ENCODE measurements around the gene NDUFB4.

The NDUFB4 gene

DNA sequence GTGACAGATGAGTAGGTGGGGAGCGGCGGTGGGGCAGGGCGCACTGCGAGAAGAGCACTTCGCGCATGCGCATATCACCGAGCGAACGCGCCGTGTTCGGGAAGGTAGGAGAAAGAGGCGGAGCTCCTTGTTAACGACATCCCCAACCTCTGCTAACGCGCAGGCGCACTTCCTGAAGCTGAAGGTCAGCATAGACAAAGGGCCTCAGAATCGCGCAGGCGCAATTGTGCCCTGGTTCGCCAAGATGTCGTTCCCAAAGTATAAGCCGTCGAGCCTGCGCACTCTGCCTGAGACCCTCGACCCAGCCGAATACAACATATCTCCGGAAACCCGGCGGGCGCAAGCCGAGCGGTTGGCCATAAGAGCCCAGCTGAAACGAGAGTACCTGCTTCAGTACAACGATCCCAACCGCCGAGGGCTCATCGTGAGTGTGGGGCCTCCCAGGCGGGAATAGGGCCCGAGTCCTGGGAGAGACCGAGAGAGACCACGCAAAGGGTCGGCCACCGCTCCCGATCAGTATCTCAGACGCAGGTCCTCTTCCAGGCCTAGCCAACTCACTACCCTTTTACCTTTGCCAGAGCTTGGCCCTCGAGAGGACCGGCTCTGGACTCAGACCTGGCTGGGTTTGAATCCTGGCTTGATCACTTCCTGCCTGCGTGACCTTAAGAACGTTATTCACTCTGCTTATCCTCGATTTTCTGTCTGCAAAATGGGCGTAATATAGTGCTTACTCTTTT is at the start of gene NDUFB4:
NDUFB4 (plus strand) TSS at position 221 of the 737 bp plus-strand sequence; CDS start at position 245, 24 bp downstream.
- peak within 1 kb of the TSS; percentile 89 to 99 (median 99) for H3K9ac ChIP-seq (ENCODE audit: low read length in 5 of 5)
- H3K4me3 ChIP-seq (ENCODE audit: low read depth in 1 of 5, low read length in 5 of 5): peak within 1 kb of the TSS; percentile 84 to 93 (median 89)
- H3K27ac ChIP-seq (ENCODE audit: low read depth, low read length): peak within 1 kb of the TSS; percentile 95
- H3K36me3 ChIP-seq (ENCODE audit: control insufficient read depth in 5 of 5, insufficient read depth in 5 of 5, low read length in 5 of 5): peaks cover 6 to 24% (median 12%) of the 10 kb centered on the region in 5 donors
- no peaks in the 10 kb centered on the region for H3K9me3 ChIP-seq (ENCODE audit: control insufficient read depth in 5 of 5, low read length in 5 of 5)
- no peaks in the 10 kb centered on the region for H3K27me3 ChIP-seq (ENCODE audit: control insufficient read depth in 5 of 5, insufficient read depth in 4 of 5, low read length in 5 of 5)
- peaks cover 5 to 40% (median 34%) of the 10 kb centered on the region in 5 donors for H3K4me1 ChIP-seq (ENCODE audit: control insufficient read depth in 5 of 5, insufficient read depth in 5 of 5, low read length in 5 of 5)

- Histone ChIP-seq H3K27ac (ENCODE audit: low read depth, low read length) (no peak overlapping the region), H3K4me1 (ENCODE audit: control insufficient read depth in 5 of 5, insufficient read depth in 5 of 5, low read length in 5 of 5) (peaks cover 0 to 20% (median 13%) of the 10 kb centered on the region in 5 donors), H3K36me3 (ENCODE audit: control insufficient read depth in 5 of 5, insufficient read depth in 5 of 5, low read length in 5 of 5) (no peaks in the 10 kb centered on the region), H3K4me3 (ENCODE audit: low read depth in 1 of 5, low read length in 5 of 5) (no peak overlapping the region), H3K27me3 (ENCODE audit: control insufficient read depth in 5 of 5, insufficient read depth in 4 of 5, low read length in 5 of 5) (no peaks in the 10 kb centered on the region), H3K9me3 (ENCODE audit: control insufficient read depth in 5 of 5, low read length in 5 of 5) (no peaks in the 10 kb centered on the region), H3K9ac (ENCODE audit: low read length in 5 of 5) (no peak overlapping the region)
Measured at GRCh38 chr3:120550546-120550945, 45.6 kb upstream of the NDUFB4 start.

DNA sequence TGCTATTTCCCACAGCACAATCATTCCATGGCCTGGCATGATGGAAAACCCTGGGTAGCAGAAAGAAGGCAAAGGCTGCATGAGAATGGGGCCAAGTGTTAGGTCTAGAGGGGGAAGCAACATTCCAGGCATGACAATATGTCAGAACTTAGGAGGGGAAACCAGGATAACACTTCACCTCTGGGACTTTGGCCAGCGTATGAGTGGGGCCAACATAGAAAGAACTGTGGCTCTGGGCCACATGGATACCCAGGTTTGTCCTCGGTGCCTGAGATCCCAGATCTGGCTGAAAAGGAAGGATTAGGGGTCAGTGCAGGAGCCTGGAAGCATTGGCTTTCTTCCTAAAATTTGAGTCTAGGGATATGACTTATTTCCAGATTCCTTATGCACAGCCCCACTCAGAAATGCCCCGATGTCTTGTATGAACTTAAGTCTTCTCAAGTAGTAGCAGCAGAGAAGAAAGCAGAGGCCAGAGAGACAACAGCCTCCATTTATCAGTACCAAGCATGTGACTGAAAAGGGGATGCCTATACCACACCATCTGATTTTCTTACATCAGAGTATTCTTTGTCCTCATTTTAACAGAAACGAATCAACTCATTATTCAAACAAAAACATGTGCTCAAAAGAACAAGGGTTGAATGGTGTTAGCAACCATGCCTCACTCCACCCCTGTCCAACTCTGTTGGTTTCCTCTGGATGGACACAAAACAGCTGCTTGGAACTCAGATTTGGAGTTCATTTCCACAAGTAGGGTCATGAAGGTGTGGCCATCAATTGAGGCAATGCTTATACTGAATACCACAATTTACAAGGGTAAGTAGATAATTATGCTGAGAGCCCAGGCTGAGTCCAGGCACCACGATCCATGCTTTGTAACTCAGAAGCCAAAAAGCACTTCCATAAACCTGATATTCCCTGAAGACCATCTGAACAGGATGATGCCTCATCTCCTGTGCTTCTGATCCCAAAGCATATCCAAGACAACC is 43.7 kb upstream of the NDUFB4 start:
- no peak overlapping the region for H3K4me3 ChIP-seq (ENCODE audit: low read depth in 1 of 5, low read length in 5 of 5)
- H3K36me3 ChIP-seq (ENCODE audit: control insufficient read depth in 5 of 5, insufficient read depth in 5 of 5, low read length in 5 of 5): no peaks in the 10 kb centered on the region
- H3K4me1 ChIP-seq (ENCODE audit: control insufficient read depth in 5 of 5, insufficient read depth in 5 of 5, low read length in 5 of 5): peaks cover 2 to 33% (median 26%) of the 10 kb centered on the region in 5 donors
- H3K9ac ChIP-seq (ENCODE audit: low read length in 5 of 5): no peak overlapping the region
- H3K27ac ChIP-seq (ENCODE audit: low read depth, low read length): no peak overlapping the region
- H3K9me3 ChIP-seq (ENCODE audit: control insufficient read depth in 5 of 5, low read length in 5 of 5): no peaks in the 10 kb centered on the region
- H3K27me3 ChIP-seq (ENCODE audit: control insufficient read depth in 5 of 5, insufficient read depth in 4 of 5, low read length in 5 of 5): no peaks in the 10 kb centered on the region

- Histone ChIP-seq H3K9me3 (ENCODE audit: control insufficient read depth in 5 of 5, low read length in 5 of 5) (no peaks in the 10 kb centered on the region), H3K4me1 (ENCODE audit: control insufficient read depth in 5 of 5, insufficient read depth in 5 of 5, low read length in 5 of 5) (peaks cover 2 to 54% (median 48%) of the 10 kb centered on the region in 5 donors), H3K27ac (ENCODE audit: low read depth, low read length) (peak overlapping the region; percentile 59), H3K9ac (ENCODE audit: low read length in 5 of 5) (no peak overlapping the region), H3K4me3 (ENCODE audit: low read depth in 1 of 5, low read length in 5 of 5) (no peak overlapping the region), H3K27me3 (ENCODE audit: control insufficient read depth in 5 of 5, insufficient read depth in 4 of 5, low read length in 5 of 5) (no peaks in the 10 kb centered on the region), H3K36me3 (ENCODE audit: control insufficient read depth in 5 of 5, insufficient read depth in 5 of 5, low read length in 5 of 5) (no peaks in the 10 kb centered on the region)
Measured at GRCh38 chr3:120554812-120555606, 41.1 kb upstream of the NDUFB4 start.

DNA sequence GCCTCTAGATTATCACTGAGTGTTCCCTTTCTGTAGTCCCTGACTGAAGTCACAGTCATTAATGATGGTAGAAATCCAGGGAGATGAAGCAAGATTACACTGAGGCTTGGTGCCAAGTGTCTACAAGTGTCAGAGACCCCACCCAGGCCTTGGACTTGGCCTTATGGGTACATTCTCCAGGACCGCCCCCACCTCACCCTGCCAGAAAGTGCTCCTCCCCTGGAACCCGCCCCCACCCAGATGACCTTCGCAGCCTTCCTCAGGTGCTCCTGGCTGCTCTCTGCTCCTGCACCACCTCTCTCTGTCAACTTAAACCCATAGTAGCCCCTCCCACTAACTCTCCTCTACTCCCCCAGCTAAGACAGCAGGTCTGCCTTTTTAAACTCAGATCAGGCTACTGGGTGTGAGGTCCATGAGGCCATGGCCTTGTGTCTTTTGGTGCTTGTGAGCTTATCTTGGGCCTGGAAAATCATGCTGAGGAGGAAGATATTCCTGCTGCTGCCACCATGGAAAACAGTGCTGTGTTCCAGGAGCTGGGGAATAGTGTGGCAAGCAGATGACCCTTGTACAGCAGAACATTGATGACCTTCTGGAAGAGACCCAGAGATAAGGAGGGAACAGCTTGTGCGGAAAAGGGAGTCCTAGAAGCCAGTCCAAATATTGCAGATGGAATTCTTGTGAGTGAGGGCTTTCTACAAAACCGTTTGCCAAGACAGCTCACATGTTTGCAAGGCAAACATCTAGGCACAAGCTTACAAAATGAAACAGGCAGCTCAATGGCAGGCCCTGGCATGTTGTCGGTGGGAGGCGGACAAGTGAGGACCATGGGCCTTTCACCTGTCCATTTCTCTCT is 40.3 kb upstream of the NDUFB4 start:
- Histone ChIP-seq H3K27me3 (ENCODE audit: control insufficient read depth in 5 of 5, insufficient read depth in 4 of 5, low read length in 5 of 5) (no peaks in the 10 kb centered on the region), H3K4me1 (ENCODE audit: control insufficient read depth in 5 of 5, insufficient read depth in 5 of 5, low read length in 5 of 5) (peaks cover 2 to 53% (median 45%) of the 10 kb centered on the region in 5 donors), H3K9me3 (ENCODE audit: control insufficient read depth in 5 of 5, low read length in 5 of 5) (no peaks in the 10 kb centered on the region), H3K27ac (ENCODE audit: low read depth, low read length) (peak overlapping the region; percentile 59), H3K9ac (ENCODE audit: low read length in 5 of 5) (no peak overlapping the region), H3K4me3 (ENCODE audit: low read depth in 1 of 5, low read length in 5 of 5) (no peak overlapping the region), H3K36me3 (ENCODE audit: control insufficient read depth in 5 of 5, insufficient read depth in 5 of 5, low read length in 5 of 5) (no peaks in the 10 kb centered on the region)

DNA sequence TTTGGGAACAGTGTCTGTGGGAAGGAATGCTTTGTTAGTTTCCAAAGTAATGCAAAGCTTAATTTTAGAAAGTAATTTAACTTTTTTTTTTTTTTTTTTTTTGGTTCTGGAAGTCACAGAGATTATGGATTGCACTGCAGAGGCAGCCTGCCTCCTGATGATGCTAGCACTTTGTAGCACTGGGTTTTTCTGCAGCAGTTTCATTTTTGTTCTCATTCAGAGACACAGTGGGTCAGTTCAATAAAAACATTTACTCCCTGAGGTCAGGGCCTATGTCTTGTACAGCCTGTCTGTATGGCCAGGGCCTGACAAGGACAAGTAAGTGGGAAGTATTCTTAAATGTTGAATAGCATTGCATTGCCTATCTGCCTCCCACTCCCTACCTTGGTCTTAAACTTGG is 39.0 kb upstream of the NDUFB4 start:
- no peaks in the 10 kb centered on the region for H3K9me3 ChIP-seq (ENCODE audit: control insufficient read depth in 5 of 5, low read length in 5 of 5)
- no peak overlapping the region for H3K4me3 ChIP-seq (ENCODE audit: low read depth in 1 of 5, low read length in 5 of 5)
- H3K27me3 ChIP-seq (ENCODE audit: control insufficient read depth in 5 of 5, insufficient read depth in 4 of 5, low read length in 5 of 5): no peaks in the 10 kb centered on the region
- no peak overlapping the region for H3K9ac ChIP-seq (ENCODE audit: low read length in 5 of 5)
- H3K4me1 ChIP-seq (ENCODE audit: control insufficient read depth in 5 of 5, insufficient read depth in 5 of 5, low read length in 5 of 5): peaks cover 2 to 52% (median 43%) of the 10 kb centered on the region in 5 donors
- H3K27ac ChIP-seq (ENCODE audit: low read depth, low read length): no peak overlapping the region
- no peaks in the 10 kb centered on the region for H3K36me3 ChIP-seq (ENCODE audit: control insufficient read depth in 5 of 5, insufficient read depth in 5 of 5, low read length in 5 of 5)

DNA sequence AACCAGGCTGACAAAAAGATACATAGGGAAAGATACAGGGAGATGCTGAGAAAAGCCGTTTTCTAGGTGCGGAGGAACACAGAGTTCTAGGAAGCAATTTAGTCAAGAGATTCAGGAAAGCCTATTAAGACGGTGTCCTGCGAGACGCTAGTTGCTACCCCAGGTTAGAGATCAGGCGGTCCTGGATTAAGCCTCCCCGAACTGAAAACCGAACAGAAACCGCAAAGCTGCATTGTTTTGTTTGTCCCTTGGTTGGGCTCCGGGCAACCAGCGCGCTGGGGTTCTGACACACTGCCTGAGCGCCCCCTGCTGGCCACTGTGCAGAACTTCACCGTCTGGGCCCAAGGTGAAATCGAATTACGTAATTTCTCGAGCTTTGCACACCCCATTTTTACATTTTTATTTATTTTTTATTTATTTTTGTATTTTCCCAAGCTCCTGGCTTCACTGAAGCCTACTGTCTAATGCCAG is 37.3 kb upstream of the NDUFB4 start:
- Histone ChIP-seq H3K9ac (ENCODE audit: low read length in 5 of 5) (peak overlapping the region; percentile 69 to 84 (median 77)), H3K4me1 (ENCODE audit: control insufficient read depth in 5 of 5, insufficient read depth in 5 of 5, low read length in 5 of 5) (peaks cover 2 to 51% (median 43%) of the 10 kb centered on the region in 5 donors), H3K9me3 (ENCODE audit: control insufficient read depth in 5 of 5, low read length in 5 of 5) (no peaks in the 10 kb centered on the region), H3K4me3 (ENCODE audit: low read depth in 1 of 5, low read length in 5 of 5) (peak overlapping the region; percentile 55 to 88 (median 70)), H3K27me3 (ENCODE audit: control insufficient read depth in 5 of 5, insufficient read depth in 4 of 5, low read length in 5 of 5) (no peaks in the 10 kb centered on the region), H3K27ac (ENCODE audit: low read depth, low read length) (peak overlapping the region; percentile 68), H3K36me3 (ENCODE audit: control insufficient read depth in 5 of 5, insufficient read depth in 5 of 5, low read length in 5 of 5) (no peaks in the 10 kb centered on the region)

DNA sequence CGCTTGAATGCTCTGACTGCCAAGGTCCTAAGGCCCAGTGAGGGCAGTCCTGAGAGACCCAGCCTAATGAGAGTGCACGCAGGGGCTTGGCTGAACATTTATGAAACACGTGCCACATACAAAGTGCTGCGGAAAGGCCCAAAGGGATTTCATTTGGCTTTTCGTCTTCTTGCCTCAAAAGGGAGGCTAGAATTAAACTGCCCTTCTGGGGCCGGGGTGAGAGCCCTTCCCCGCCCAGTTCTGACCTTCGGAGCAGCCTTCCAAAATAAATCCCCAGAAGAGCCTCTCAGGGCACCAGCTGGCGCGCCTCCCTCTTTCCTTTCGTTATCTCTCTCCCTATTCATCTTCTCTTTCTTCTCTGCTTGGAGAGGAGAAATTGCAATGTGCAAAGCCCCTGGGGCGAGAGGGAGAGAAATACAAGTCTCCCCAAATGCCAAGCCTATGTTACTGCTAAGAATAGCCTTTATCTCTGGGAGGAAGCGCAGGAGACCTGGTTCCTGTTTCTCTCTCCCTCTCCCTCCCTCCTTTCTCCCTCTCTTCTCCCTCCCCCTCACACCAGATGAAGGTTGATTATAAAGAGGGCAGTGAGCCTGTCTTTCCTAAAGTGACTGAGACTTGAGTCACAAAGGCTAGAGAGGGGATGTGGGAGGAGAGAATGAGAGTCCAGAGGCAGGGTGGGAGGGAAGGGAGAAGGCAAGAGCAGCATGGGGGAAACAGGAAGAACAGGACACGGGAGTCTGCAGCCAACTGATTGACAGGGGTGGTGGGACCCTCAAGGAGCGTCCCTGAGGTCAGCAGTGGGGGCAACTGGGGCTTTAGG is 36.7 kb upstream of the NDUFB4 start:
- Histone ChIP-seq H3K4me3 (ENCODE audit: low read depth in 1 of 5, low read length in 5 of 5) (peak overlapping the region; percentile 51 to 86 (median 70)), H3K27ac (ENCODE audit: low read depth, low read length) (peak overlapping the region; percentile 68), H3K4me1 (ENCODE audit: control insufficient read depth in 5 of 5, insufficient read depth in 5 of 5, low read length in 5 of 5) (peaks cover 2 to 51% (median 43%) of the 10 kb centered on the region in 5 donors), H3K9ac (ENCODE audit: low read length in 5 of 5) (peak overlapping the region in 4 of 5 donors; percentile 69 to 77 (median 70)), H3K9me3 (ENCODE audit: control insufficient read depth in 5 of 5, low read length in 5 of 5) (no peaks in the 10 kb centered on the region), H3K36me3 (ENCODE audit: control insufficient read depth in 5 of 5, insufficient read depth in 5 of 5, low read length in 5 of 5) (no peaks in the 10 kb centered on the region), H3K27me3 (ENCODE audit: control insufficient read depth in 5 of 5, insufficient read depth in 4 of 5, low read length in 5 of 5) (no peaks in the 10 kb centered on the region)

Measured in subcutaneous abdominal adipose tissue (tissue), 5 donors.